PFSK-1 (cell line): ENCODE data around the gene TBC1D2.

Source experiments
- FOXP2 ChIP-seq: optimal IDR thresholded peaks from 2 replicates; pipeline ENCODE3; 2011; ENCODE audit warnings: borderline replicate concordance, control low read depth, inconsistent platforms; ENCODE audit not compliant: insufficient read depth; ENCODE audit errors: extremely low read length, extremely low read depth
- POLR2AphosphoS5 ChIP-seq: IDR thresholded peaks from 2 replicates; pipeline ENCODE4 v1.6.1; 2012; ENCODE audit warnings: low read depth, mild to moderate bottlenecking, control low read depth, low read length, moderate library complexity
- REST ChIP-seq, 2 experiments: IDR thresholded peaks; 2 replicates each; pipeline versions ENCODE4 v1.6.1 to v1.8.0; 2011 to 2012; ENCODE audit warnings: low read depth in 2 of 2, low read length in 2 of 2, control low read depth in 1 of 2, inconsistent platforms in 1 of 2, mild to moderate bottlenecking in 1 of 2, moderate library complexity in 1 of 2; ENCODE audit not compliant: insufficient read depth in 1 of 2
- SIN3A ChIP-seq: IDR thresholded peaks from 2 replicates; pipeline ENCODE4 v1.6.1; 2012; ENCODE audit warnings: mild to moderate bottlenecking, low read length, moderate library complexity, borderline replicate concordance; ENCODE audit not compliant: insufficient read depth
- TAF1 ChIP-seq: IDR thresholded peaks from 2 replicates; pipeline ENCODE4 v1.6.1; 2012; ENCODE audit warnings: low read length, control low read depth, borderline replicate concordance; ENCODE audit not compliant: insufficient read depth

The TBC1D2 gene

GRCh38 chr9:98195671-98196070 lies 59.8 kb downstream of the TBC1D2 start:
- TF ChIP-seq FOXP2 (no peak), REST (IDR thresholded peaks at IDR 0.05; ENCODE audit: insufficient read depth in 1 of 2, low read depth in 2 of 2, low read length in 2 of 2) (no peak), SIN3A (no peak), TAF1 (no peak), POLR2AphosphoS5 (no peak)

GRCh38 chr9:98193336-98193944 lies 62.0 kb downstream of the TBC1D2 start:
- no peak for TF ChIP-seq REST (IDR thresholded peaks at IDR 0.05; ENCODE audit: insufficient read depth in 1 of 2, low read depth in 2 of 2, low read length in 2 of 2)
- no peak for TF ChIP-seq POLR2AphosphoS5
- no peak for TF ChIP-seq SIN3A
- no peak for TF ChIP-seq TAF1
- TF ChIP-seq FOXP2: no peak

- no peak for TF ChIP-seq REST (IDR thresholded peaks at IDR 0.05; ENCODE audit: insufficient read depth in 1 of 2, low read depth in 2 of 2, low read length in 2 of 2)
- TF ChIP-seq SIN3A: no peak
- TF ChIP-seq TAF1: no peak
- no peak for TF ChIP-seq FOXP2
- TF ChIP-seq POLR2AphosphoS5: no peak
Measured at GRCh38 chr9:98192503-98193335, 62.7 kb downstream of the TBC1D2 start, which contains the start of gene CORO2A. Gene CORO2A, minus strand, starts transcription at chr9:98192637. Its CDS starts 34,977 bp downstream, at chr9:98157660.

DNA sequence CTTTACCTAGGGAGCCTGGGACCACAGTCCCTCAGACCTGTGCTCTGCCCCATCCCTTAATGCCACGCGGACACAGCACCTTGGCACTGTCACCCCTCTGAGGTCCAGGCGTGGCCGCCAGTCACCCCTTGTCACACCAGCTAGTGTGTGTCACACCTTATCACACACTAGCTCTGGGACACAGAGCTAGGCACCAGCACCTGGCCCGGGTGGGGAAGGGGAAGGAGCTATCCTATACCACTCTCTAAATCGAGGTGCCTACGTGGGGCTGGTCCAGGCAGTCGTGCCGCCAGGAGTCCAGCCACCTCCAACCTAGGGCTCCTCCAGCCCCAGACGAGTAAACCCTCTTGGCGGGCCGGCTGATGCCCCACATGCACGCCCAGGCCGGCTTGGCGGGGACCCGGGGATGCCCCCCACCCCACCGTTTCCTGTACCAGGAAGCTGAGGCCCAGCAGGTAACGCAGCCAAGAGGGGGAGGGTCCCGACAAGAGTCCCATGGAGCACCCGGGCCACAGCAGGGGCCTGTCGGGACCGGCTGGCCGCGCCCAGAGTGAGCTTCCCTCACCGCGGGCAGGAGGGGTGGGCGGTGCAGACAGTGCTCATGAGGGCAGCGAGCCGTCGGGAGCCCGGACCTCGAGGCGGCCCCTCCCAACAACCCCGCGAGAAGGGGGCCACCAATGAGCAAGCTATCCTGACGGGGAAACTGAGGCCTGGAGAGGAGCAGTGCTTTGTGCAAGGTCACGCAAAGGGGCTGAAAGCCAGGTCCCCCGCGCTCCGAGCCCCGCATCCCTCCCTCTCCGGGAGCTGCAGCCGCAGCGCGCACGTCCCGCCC lies 63.6 kb downstream of the TBC1D2 start:
- TF ChIP-seq REST (IDR thresholded peaks at IDR 0.05; ENCODE audit: insufficient read depth in 1 of 2, low read depth in 2 of 2, low read length in 2 of 2): no peak
- TF ChIP-seq POLR2AphosphoS5: no peak
- no peak for TF ChIP-seq SIN3A
- no peak for TF ChIP-seq FOXP2
- no peak for TF ChIP-seq TAF1
